SJSA1 (cell line): ENCODE measurements around the gene PSAT1. TPM values are rescaled to one million over a fixed set of nuclear protein-coding genes. Genes with fewer than 3 reads are reported as not detected.

Source experiments
- DNase-seq, 2 experiments: peaks; one replicate each; pipeline ENCODE4 v3.0.0-alpha.2; 2015 to 2020; ENCODE audit warnings: low spot score in 2 of 2, low read depth in 1 of 2
- H3K27ac ChIP-seq: fragments of 250-450 bp; sonication (Bioruptor Pico); 2 replicates; pipeline ENCODE4 v1.5.1; 2020; ENCODE audit warnings: mild to moderate bottlenecking, moderate library complexity
- H3K27me3 ChIP-seq: fragments of 250-450 bp; sonication (Bioruptor Pico); replicated peaks from 2 replicates; pipeline ENCODE4 v1.5.1; 2020; ENCODE audit warnings: mild to moderate bottlenecking, moderate library complexity
- H3K36me3 ChIP-seq: fragments of 250-450 bp; sonication (Bioruptor Pico); 2 replicates; pipeline ENCODE4 v1.5.1; 2020; ENCODE audit warnings: mild to moderate bottlenecking
- H3K4me1 ChIP-seq: fragments of 250-450 bp; sonication (Bioruptor Pico); replicated peaks from 2 replicates; pipeline ENCODE4 v1.6.1; 2021; ENCODE audit warnings: mild to moderate bottlenecking
- H3K4me3 ChIP-seq: fragments of 250-450 bp; sonication (Bioruptor Pico); 2 replicates; pipeline ENCODE4 v1.5.1; 2020; ENCODE audit warnings: mild to moderate bottlenecking
- H3K9me3 ChIP-seq: fragments of 250-450 bp; sonication (Bioruptor Pico); replicated peaks from 2 replicates; pipeline ENCODE4 v1.5.1; 2020; ENCODE audit warnings: mild to moderate bottlenecking
- total RNA-seq: library from RNA; depleted of rRNA; stranded (reverse); fragments of >200 nt; shearing (Covaris generic); gene quantifications from 2 replicates; pipeline ENCODE4 v1.2.3, GENCODE V29; 2014; rRNA removed

Gene PSAT1
- total RNA-seq: 24.7 and 29.9 TPM in 2 replicates

DNA sequence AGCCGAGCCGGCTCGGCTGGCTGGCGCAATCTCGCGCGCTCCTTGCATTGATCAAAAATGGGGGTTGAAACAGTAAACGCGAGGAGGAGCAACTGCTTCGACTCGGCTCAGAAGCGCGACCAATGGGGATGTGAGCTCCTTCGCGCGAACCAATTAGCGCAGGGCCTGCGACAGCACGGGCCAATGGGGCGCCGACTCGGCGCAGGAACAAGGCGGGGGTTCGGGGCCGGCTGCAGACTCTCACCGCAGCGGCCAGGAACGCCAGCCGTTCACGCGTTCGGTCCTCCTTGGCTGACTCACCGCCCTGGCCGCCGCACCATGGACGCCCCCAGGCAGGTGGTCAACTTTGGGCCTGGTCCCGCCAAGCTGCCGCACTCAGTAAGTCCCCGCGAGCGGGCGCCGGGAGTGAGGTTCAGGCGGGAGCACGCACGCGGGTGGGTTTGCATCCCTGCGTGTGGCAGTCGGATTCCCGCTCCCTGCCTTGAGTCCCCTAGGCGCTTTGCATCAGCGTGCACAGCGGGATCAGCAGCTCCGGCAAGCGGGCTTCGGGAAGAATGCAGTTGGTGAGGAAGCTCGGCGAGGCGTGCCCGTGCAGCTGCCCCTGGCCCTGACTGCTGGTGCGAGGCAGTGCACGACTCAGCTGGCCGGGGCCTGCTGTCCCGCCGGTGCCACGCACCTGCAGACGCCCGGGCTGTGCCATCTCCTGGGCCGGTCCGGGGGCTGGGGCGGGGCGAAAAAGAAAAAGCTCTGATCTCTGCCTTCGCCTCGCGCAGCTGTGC lies at the start of gene PSAT1:
TSS of gene PSAT1 (plus strand) at position 233 of the 779 bp plus-strand sequence. CDS start at position 319, 86 bp downstream.
- H3K36me3 ChIP-seq: 0 out of 2 replicates have a peak, but pooled peaks cover 4% of the 10 kb centered on the region
- DNase-seq: peak; percentile 80 to 91
- no peak within 1 kb of the TSS; the same call in 1 of the 2 replicates for H3K27ac ChIP-seq
- no peaks in the 10 kb centered on the region for H3K9me3 ChIP-seq
- H3K4me3 ChIP-seq: peak within 1 kb of the TSS; percentile 69
- H3K4me1 ChIP-seq: peaks cover 4% of the 10 kb centered on the region
- H3K27me3 ChIP-seq: no peaks in the 10 kb centered on the region

- no peaks in the 10 kb centered on the region for H3K27me3 ChIP-seq
- no peak overlapping the region for H3K4me3 ChIP-seq
- H3K4me1 ChIP-seq: no peaks in the 10 kb centered on the region
- DNase-seq: no peak
- H3K9me3 ChIP-seq: no peaks in the 10 kb centered on the region
- H3K36me3 ChIP-seq: peaks cover 60% of the 10 kb centered on the region
- no peak overlapping the region for H3K27ac ChIP-seq
Measured at GRCh38 chr9:78248635-78249034, 48.3 kb upstream of the PSAT1 start.

DNA sequence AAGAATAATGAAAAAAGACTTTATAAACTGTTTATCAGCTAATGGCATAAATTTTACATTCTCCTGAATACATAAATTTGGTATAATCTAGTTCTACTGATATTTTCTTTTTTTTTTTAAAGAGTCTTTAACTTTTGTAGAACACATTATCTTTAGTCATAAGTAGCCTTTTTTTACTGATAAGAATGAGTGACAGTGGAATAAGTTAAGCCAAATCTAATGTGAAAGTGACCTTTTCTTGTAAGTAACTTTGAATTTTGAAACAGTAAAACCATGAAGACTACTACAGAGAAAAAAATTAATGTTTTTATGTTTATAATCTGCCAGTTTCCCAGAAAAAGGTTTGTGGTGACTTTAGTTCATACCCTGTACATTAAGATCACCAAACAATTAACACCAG lies 47.4 kb upstream of the PSAT1 start:
- no peak for DNase-seq

DNA sequence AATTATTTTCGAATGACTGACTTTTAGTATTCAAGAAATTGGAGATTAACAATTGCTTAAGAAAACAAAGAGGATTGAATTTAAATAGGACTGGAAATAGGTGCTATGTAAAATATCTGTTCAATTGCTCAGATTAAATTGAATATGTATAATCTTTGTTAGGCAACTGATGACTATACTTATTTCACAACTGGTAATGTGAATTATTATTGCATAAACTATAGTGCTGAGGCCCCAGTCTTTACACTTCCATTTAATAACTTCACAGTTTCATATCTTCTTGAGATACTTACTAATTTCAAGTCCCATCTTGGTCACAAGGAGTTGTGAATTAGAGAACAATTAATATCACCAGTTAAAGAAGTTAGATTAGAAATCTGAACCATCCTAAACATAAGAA lies 44.3 kb upstream of the PSAT1 start:
- Histone ChIP-seq H3K36me3 (peaks cover 70% of the 10 kb centered on the region), H3K4me3 (no peak overlapping the region), H3K27ac (no peak overlapping the region), H3K27me3 (no peaks in the 10 kb centered on the region), H3K9me3 (no peaks in the 10 kb centered on the region), H3K4me1 (no peaks in the 10 kb centered on the region)
- no peak for DNase-seq

More for the DNA sequence above, 47.4 kb upstream of the PSAT1 start:
- Histone ChIP-seq H3K4me3 (no peak overlapping the region), H3K9me3 (no peaks in the 10 kb centered on the region), H3K36me3 (peaks cover 62% of the 10 kb centered on the region), H3K27ac (no peak overlapping the region), H3K27me3 (no peaks in the 10 kb centered on the region), H3K4me1 (no peaks in the 10 kb centered on the region)

GRCh38 chr9:78253285-78253684 lies 43.6 kb upstream of the PSAT1 start:
- H3K4me3 ChIP-seq: no peak overlapping the region
- no peaks in the 10 kb centered on the region for H3K9me3 ChIP-seq
- H3K36me3 ChIP-seq: peaks cover 69% of the 10 kb centered on the region
- DNase-seq: no peak
- H3K4me1 ChIP-seq: no peaks in the 10 kb centered on the region
- H3K27ac ChIP-seq: no peak overlapping the region
- no peaks in the 10 kb centered on the region for H3K27me3 ChIP-seq

GRCh38 chr9:78261403-78262001 lies 35.4 kb upstream of the PSAT1 start:
- DNase-seq: peak in 1 of 2 experiments; percentile 10
- Histone ChIP-seq H3K36me3 (peaks cover 47% of the 10 kb centered on the region), H3K9me3 (no peaks in the 10 kb centered on the region), H3K27me3 (no peaks in the 10 kb centered on the region), H3K4me1 (no peaks in the 10 kb centered on the region), H3K27ac (no peak overlapping the region), H3K4me3 (no peak overlapping the region)

- no peak for DNase-seq
- Histone ChIP-seq H3K4me1 (no peaks in the 10 kb centered on the region), H3K4me3 (no peak overlapping the region), H3K36me3 (peaks cover 51% of the 10 kb centered on the region), H3K27ac (no peak overlapping the region), H3K27me3 (no peaks in the 10 kb centered on the region), H3K9me3 (no peaks in the 10 kb centered on the region)
Measured at GRCh38 chr9:78262655-78263054, 34.3 kb upstream of the PSAT1 start.

DNA sequence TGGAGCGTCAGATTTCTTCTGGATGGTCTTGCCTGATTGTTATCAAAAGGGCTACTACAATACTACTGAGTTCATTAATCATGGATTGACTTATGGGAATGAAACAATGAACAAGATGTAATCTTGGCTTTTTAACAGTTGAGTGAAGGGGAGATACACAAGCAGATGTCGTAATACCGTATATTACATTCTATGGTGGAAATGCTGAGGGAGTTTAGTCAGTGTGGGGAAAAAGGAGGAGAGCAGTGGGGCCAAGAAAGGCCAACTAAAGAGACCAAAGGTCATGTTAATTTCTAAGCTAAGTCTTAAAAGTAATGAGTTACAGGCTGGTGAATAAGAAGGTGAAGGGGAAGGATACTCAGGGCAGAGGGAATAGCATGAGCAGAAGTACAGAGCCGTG lies 29.0 kb upstream of the PSAT1 start:
- DNase-seq: no peak
- Histone ChIP-seq H3K36me3 (peaks cover 70% of the 10 kb centered on the region), H3K4me1 (no peaks in the 10 kb centered on the region), H3K4me3 (no peak overlapping the region), H3K9me3 (no peaks in the 10 kb centered on the region), H3K27ac (no peak overlapping the region), H3K27me3 (no peaks in the 10 kb centered on the region)

DNA sequence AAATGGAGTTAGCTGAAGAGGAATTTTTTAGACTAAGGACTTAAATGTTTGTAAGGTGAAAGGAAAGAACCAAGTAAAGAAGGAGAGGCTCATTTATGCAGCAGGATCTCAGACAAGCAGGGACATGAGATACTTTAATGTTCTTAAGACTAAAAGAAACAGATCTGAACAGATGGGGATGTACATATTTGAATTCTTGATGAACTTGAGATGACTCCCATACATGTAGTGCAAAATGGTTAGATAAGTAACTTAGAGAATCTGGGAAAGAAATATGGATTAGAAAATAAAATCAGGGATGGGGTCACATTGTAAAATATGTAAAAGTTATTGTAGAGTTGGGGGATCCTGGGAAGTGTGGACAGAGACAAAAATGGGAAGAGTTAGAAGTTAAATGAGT lies 27.1 kb upstream of the PSAT1 start:
- no peak overlapping the region for H3K27ac ChIP-seq
- H3K27me3 ChIP-seq: no peaks in the 10 kb centered on the region
- H3K4me3 ChIP-seq: no peak overlapping the region
- peaks cover 62% of the 10 kb centered on the region for H3K36me3 ChIP-seq
- no peak for DNase-seq
- H3K4me1 ChIP-seq: no peaks in the 10 kb centered on the region
- no peaks in the 10 kb centered on the region for H3K9me3 ChIP-seq

DNA sequence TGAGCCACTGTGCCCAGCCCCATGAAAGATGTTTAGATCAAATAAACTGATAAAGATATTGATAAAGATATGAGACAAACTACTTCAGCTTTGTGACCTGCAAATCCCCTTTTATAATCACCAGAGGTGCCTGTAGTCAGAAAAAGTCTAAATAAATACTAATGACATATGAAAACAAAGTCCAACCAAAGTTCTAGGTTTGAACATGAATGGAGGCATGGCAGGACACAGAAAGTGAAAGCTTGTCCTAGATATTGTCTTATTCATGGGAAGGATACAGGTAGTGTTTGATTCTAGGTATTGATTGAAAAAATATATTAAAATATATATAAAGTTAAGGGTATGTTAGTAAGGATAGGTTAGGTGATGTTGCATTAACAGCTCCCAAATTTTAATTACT lies 24.6 kb upstream of the PSAT1 start:
- peaks cover 38% of the 10 kb centered on the region for H3K36me3 ChIP-seq
- no peaks in the 10 kb centered on the region for H3K4me1 ChIP-seq
- no peak for DNase-seq

GRCh38 chr9:78273761-78274160 lies 23.2 kb upstream of the PSAT1 start:
- H3K4me1 ChIP-seq: no peaks in the 10 kb centered on the region
- no peak overlapping the region for H3K27ac ChIP-seq
- no peak overlapping the region for H3K4me3 ChIP-seq
- H3K27me3 ChIP-seq: no peaks in the 10 kb centered on the region
- H3K9me3 ChIP-seq: no peaks in the 10 kb centered on the region
- peaks cover 29% of the 10 kb centered on the region for H3K36me3 ChIP-seq
- no peak for DNase-seq

More for the DNA sequence above, 24.6 kb upstream of the PSAT1 start:
- Histone ChIP-seq H3K27ac (no peak overlapping the region), H3K4me3 (no peak overlapping the region), H3K27me3 (no peaks in the 10 kb centered on the region), H3K9me3 (no peaks in the 10 kb centered on the region)

DNA sequence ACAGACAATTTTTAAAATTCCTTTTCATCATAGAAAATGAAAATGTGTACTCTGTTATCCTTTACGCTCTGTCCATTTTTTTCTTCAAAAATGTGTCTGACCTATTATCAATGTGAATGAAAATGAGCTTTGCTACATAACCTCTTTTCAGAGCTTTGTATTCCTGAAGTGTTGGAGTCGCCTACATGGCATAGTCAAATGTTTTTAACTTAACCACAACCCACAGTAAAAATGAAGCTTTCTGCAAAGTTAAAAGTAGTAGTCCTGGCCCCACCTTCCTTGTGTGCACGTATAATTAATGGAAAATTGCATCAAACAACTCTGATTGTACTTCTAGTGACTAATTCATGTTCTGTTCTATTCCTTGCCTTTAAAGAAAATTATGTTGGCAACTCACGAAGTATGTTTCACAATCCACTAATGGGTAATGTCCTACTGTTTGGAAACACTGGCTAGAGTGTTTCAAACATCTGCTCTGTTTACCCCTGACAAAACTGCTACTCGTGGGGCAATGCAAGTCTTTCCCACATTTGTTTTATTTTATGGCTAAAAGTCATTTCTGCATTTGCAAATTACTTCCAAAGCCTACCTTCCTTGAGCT lies 18.6 kb upstream of the PSAT1 start:
- no peaks in the 10 kb centered on the region for H3K27me3 ChIP-seq
- peaks cover 3% of the 10 kb centered on the region; the same call in 1 of the 2 replicates for H3K36me3 ChIP-seq
- H3K27ac ChIP-seq: no peak overlapping the region
- no peaks in the 10 kb centered on the region for H3K9me3 ChIP-seq
- H3K4me1 ChIP-seq: no peaks in the 10 kb centered on the region
- no peak for DNase-seq
- no peak overlapping the region for H3K4me3 ChIP-seq

GRCh38 chr9:78278801-78279200 lies 18.1 kb upstream of the PSAT1 start:
- Histone ChIP-seq H3K27ac (no peak overlapping the region), H3K27me3 (no peaks in the 10 kb centered on the region), H3K4me3 (no peak overlapping the region), H3K4me1 (no peaks in the 10 kb centered on the region), H3K36me3 (peaks cover under 1% of the 10 kb centered on the region; the same call in 1 of the 2 replicates), H3K9me3 (no peaks in the 10 kb centered on the region)
- no peak for DNase-seq
